IMR-90 (cell line): ENCODE data around the gene UNC13A. TPM values are rescaled to one million over a fixed set of nuclear protein-coding genes. Genes with fewer than 3 reads are reported as not detected.

Source experiments
- ATAC-seq: fragments of 200-7000 bp; cut with Tn5 transposase; 2 replicates; pipeline ENCODE4 v1.9.1; 2020; ENCODE audit warnings: low read depth, mild to moderate bottlenecking, moderate library complexity
- BruUV-seq: library from RNA; stranded (reverse); fragments of 400-500 nt; replicated peaks from 2 replicates; lab custom pipeline; 2021; lab: Mats Ljungman, UMichigan
- CTCF ChIA-PET: fragments of 300-600 bp; formaldehyde crosslinking; extraction: SDS; loops from one replicate; lab custom pipeline; 2021; ENCODE audit warnings: antibody characterized with exemption; lab: Yijun Ruan, JAX
- POLR2A ChIA-PET: fragments of 300-600 bp; sonication (Branson Sonifier 250); formaldehyde crosslinking; loops from one replicate; lab custom pipeline; 2022; ENCODE audit warnings: antibody characterized with exemption; ENCODE audit not compliant: unreplicated experiment; lab: Charles Lee
- DNase-seq: peaks from one replicate; pipeline ENCODE4 v3.0.0; 2013
- H2AFZ ChIP-seq: replicated peaks from 2 replicates; pipeline ENCODE3; 2013; ENCODE audit warnings: low read length, mild to moderate bottlenecking; ENCODE audit not compliant: poor library complexity
- H2AK5ac ChIP-seq: 2 replicates; pipeline ENCODE4 v1.6.1; 2013; ENCODE audit warnings: low read depth, low read length, inconsistent platforms
- H2AK9ac ChIP-seq: replicated peaks from 2 replicates; pipeline ENCODE3; 2013; ENCODE audit warnings: mild to moderate bottlenecking, low read depth, low read length, moderate library complexity; ENCODE audit not compliant: poor library complexity
- H2BK120ac ChIP-seq: 2 replicates; pipeline ENCODE4 v1.6.1; 2013; ENCODE audit warnings: low read depth, low read length, inconsistent platforms
- H2BK15ac ChIP-seq: 3 replicates; pipeline ENCODE4 v1.6.1; 2013; ENCODE audit warnings: low read depth, low read length, inconsistent platforms
- H2BK20ac ChIP-seq: 2 replicates; pipeline ENCODE4 v1.6.1; 2013; ENCODE audit warnings: low read depth, mild to moderate bottlenecking, inconsistent platforms, low read length, moderate library complexity
- H2BK5ac ChIP-seq: 2 replicates; pipeline ENCODE4 v1.6.1; 2013; ENCODE audit warnings: mild to moderate bottlenecking, low read depth, low read length, inconsistent platforms; ENCODE audit not compliant: poor library complexity, severe bottlenecking
- H3K14ac ChIP-seq: replicated peaks from 2 replicates; pipeline ENCODE4 v1.6.1; 2013; ENCODE audit warnings: low read depth, low read length, inconsistent platforms
- H3K18ac ChIP-seq: 2 replicates; pipeline ENCODE4 v1.6.1; 2013; ENCODE audit warnings: low read depth, low read length, control low read depth
- H3K23ac ChIP-seq: 2 replicates; pipeline ENCODE4 v1.6.1; 2013; ENCODE audit warnings: low read depth, low read length, inconsistent platforms
- H3K27ac ChIP-seq: 2 replicates; pipeline ENCODE4 v1.5.1; 2013; ENCODE audit warnings: mild to moderate bottlenecking, control low read depth, low read length; ENCODE audit not compliant: insufficient read depth
- H3K27me3 ChIP-seq: 2 replicates; pipeline ENCODE4 v1.6.1; 2013; ENCODE audit warnings: low read length; ENCODE audit not compliant: control insufficient read depth, insufficient read depth
- H3K36me3 ChIP-seq: 2 replicates; pipeline ENCODE4 v1.6.1; 2013; ENCODE audit warnings: low read length, mixed read lengths; ENCODE audit not compliant: control insufficient read depth, insufficient read depth
- H3K4ac ChIP-seq: 2 replicates; pipeline ENCODE4 v1.6.1; 2013; ENCODE audit warnings: low read depth, low read length, inconsistent platforms
- H3K4me1 ChIP-seq: 2 replicates; pipeline ENCODE4 v1.6.1; 2013; ENCODE audit warnings: low read length, mixed read lengths; ENCODE audit not compliant: control insufficient read depth, insufficient read depth
- H3K4me2 ChIP-seq: 2 replicates; pipeline ENCODE4 v1.6.1; 2013; ENCODE audit warnings: low read depth, mild to moderate bottlenecking, control low read depth, low read length, moderate library complexity
- H3K4me3 ChIP-seq: 2 replicates; pipeline ENCODE4 v1.5.1; 2013; ENCODE audit warnings: low read depth, mild to moderate bottlenecking, control low read depth, low read length, moderate library complexity; ENCODE audit not compliant: insufficient read depth
- H3K56ac ChIP-seq: 2 replicates; pipeline ENCODE4 v1.6.1; 2013; ENCODE audit warnings: low read length, inconsistent platforms; ENCODE audit not compliant: insufficient read depth; ENCODE audit errors: extremely low read depth
- H3K79me1 ChIP-seq, 2 experiments: 2 replicates each; pipeline ENCODE4 v1.6.1; 2013; ENCODE audit warnings: low read length in 2 of 2, inconsistent platforms in 1 of 2, low read depth in 1 of 2
- H3K9ac ChIP-seq: 2 replicates; pipeline ENCODE4 v1.6.1; 2013; ENCODE audit warnings: low read depth, low read length, control low read depth
- H3K9me1 ChIP-seq: 2 replicates; pipeline ENCODE4 v1.6.1; 2013; ENCODE audit warnings: low read length, inconsistent platforms; ENCODE audit not compliant: insufficient read depth
- H3K9me3 ChIP-seq: 2 replicates; pipeline ENCODE4 v1.6.1; 2013; ENCODE audit warnings: low read length; ENCODE audit not compliant: control insufficient read depth, insufficient read depth
- H4K20me1 ChIP-seq: 2 replicates; pipeline ENCODE4 v1.6.1; 2013; ENCODE audit warnings: low read length, inconsistent platforms; ENCODE audit not compliant: insufficient read depth
- H4K5ac ChIP-seq: 2 replicates; pipeline ENCODE4 v1.6.1; 2013; ENCODE audit warnings: mild to moderate bottlenecking, low read depth, low read length, control low read depth
- H4K8ac ChIP-seq, 2 experiments: 2 replicates each; pipeline ENCODE4 v1.6.1; 2013; ENCODE audit warnings: low read depth in 2 of 2, low read length in 2 of 2, control low read depth in 1 of 2, inconsistent platforms in 1 of 2
- H4K91ac ChIP-seq: 2 replicates; pipeline ENCODE4 v1.6.1; 2013; ENCODE audit warnings: low read depth, low read length, inconsistent platforms; ENCODE audit not compliant: insufficient read depth
- BHLHE40 ChIP-seq: fragments of 150-350 bp; IDR thresholded peaks from 2 replicates; pipeline ENCODE4 v1.6.1; 2016; ENCODE audit warnings: mild to moderate bottlenecking, low read depth, low read length
- CEBPB ChIP-seq: IDR thresholded peaks from 2 replicates; pipeline ENCODE4 v1.6.1; 2012; ENCODE audit warnings: low read depth, low read length, improper control_type of control experiment
- CHD1 ChIP-seq: IDR thresholded peaks from 2 replicates; pipeline ENCODE4 v1.6.1; 2012; ENCODE audit warnings: low read depth, low read length, improper control_type of control experiment
- POLR2A ChIP-seq: IDR thresholded peaks from 2 replicates; pipeline ENCODE4 v1.6.1; 2012; ENCODE audit warnings: mild to moderate bottlenecking, low read depth, low read length
- RAD21 ChIP-seq: IDR thresholded peaks from 2 replicates; pipeline ENCODE4 v1.6.1; 2012; ENCODE audit warnings: low read length, improper control_type of control experiment
- RCOR1 ChIP-seq: IDR thresholded peaks from 2 replicates; pipeline ENCODE4 v1.6.1; 2012; ENCODE audit warnings: mild to moderate bottlenecking, low read length, improper control_type of control experiment; ENCODE audit not compliant: insufficient replicate concordance
- WGBS, 2 experiments: methylation state at CpG; one replicate each; pipeline versions ENCODE4 v1.1.5 to v1.1.7; 2013; ENCODE audit warnings: missing lambda C conversion rate in 2 of 2; ENCODE audit not compliant: insufficient read length in 1 of 2; ENCODE audit errors: extremely low coverage in 2 of 2; 5-methylcytosine and 5-hydroxymethylcytosine counted together
- dilution Hi-C: fragments of 300-500 bp; cut with HindIII; formaldehyde crosslinking; loops from one replicate; pipeline ENCODE4 v1.14.3; 2018; ENCODE audit warnings: low sequenced_read_pairs; ENCODE audit not compliant: unreplicated experiment
- in situ Hi-C: fragments of 300-500 bp; cut with MboI; formaldehyde crosslinking; loops from 3 replicates; pipeline ENCODE4 v1.14.3; 2019; ENCODE audit warnings: low sequenced_read_pairs, inconsistent platforms, mixed read lengths
- intact Hi-C: fragments of 100-400 bp; cut with micrococcal nuclease; formaldehyde crosslinking; loops from 2 replicates; pipeline ENCODE4 v1.10.0; 2022
- polyA plus RNA-seq, 3 experiments: library from polyadenylated mRNA; depleted of rRNA; stranded (reverse); fragments of >200 nt; gene quantifications; 2 replicates each; pipeline ENCODE4 v1.2.3, GENCODE V29; 2012; ENCODE audit warnings: low replicate concordance in 1 of 3
- total RNA-seq: library from RNA; depleted of rRNA; stranded (reverse); fragments of >200 nt; gene quantifications from 2 replicates; pipeline ENCODE4 v1.2.3, GENCODE V29; 2012
- TF ChIP-seq, protein P1 (sequence below): fragments of 150-350 bp; IDR thresholded peaks from 2 replicates; pipeline ENCODE4 v1.6.1; 2017; ENCODE audit warnings: mild to moderate bottlenecking, antibody characterized with exemption, low read length, low read depth

Gene UNC13A
- total and polyA plus RNA-seq, 2 of the 4 experiments (the other 2 are of a cell fraction) = 0.18 to 0.22 TPM

DNA sequence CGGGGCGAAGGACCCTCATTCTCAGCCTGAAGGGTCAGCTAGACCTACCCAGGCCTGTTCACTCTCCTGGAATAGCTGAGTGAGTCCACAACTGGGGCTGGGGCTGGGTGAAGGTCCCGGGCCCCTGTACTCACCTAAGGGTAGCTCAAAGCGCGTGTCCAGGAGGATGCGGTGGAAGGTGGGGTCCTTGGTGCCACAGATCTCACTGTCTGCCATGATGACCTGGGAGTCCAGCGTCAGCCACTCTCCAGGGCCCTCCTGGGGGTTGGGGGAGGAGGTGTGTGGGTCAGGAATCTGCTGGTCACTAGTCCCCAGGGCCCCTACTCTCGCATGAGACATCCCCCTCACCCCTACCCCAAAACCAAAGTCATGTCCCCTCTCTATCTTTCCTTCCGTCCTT is 18.7 kb downstream of the UNC13A start:
- WGBS, 2 experiments = 67% methylated on average over 1 of the region's 9 CpGs; no CpG with 5 or more reads in 1 of the 2 experiments
- CTCF ChIA-PET = no interaction called here

More for the DNA sequence above, 18.7 kb downstream of the UNC13A start:
- TF ChIP-seq, protein P1, sequence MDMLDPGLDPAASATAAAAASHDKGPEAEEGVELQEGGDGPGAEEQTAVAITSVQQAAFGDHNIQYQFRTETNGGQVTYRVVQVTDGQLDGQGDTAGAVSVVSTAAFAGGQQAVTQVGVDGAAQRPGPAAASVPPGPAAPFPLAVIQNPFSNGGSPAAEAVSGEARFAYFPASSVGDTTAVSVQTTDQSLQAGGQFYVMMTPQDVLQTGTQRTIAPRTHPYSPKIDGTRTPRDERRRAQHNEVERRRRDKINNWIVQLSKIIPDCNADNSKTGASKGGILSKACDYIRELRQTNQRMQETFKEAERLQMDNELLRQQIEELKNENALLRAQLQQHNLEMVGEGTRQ = no peak
- TF ChIP-seq CEBPB (no peak), POLR2A (no peak), RAD21 (no peak), BHLHE40 (no peak), RCOR1 (no peak), CHD1 (no peak)
- Histone ChIP-seq H3K4me3 (no peak overlapping the region), H3K23ac (no peak overlapping the region), H3K9me1 (no peaks in the 10 kb centered on the region), H3K56ac (no peak overlapping the region), H3K14ac (no peak overlapping the region), H3K4me2 (no peak overlapping the region), H3K36me3 (no peaks in the 10 kb centered on the region), H4K20me1 (no peaks in the 10 kb centered on the region), H3K27ac (no peak overlapping the region), H3K4ac (no peak overlapping the region), H4K91ac (no peak overlapping the region), H2BK15ac (no peak overlapping the region), H2AFZ (no peak overlapping the region), H2BK5ac (no peak overlapping the region), H2AK9ac (no peak overlapping the region), H2BK20ac (no peak overlapping the region), H3K9me3 (peaks cover 11% of the 10 kb centered on the region), H3K4me1 (no peaks in the 10 kb centered on the region), H2BK120ac (no peak overlapping the region), H2AK5ac (no peak overlapping the region), H4K5ac (no peak overlapping the region), H3K79me1 (no peaks in the 10 kb centered on the region), H4K8ac (no peak overlapping the region), H3K9ac (no peak overlapping the region), H3K27me3 (peaks cover 9% of the 10 kb centered on the region), H3K18ac (no peak overlapping the region)
- in situ Hi-C loops = no loop called here
- dilution Hi-C loops = no loop called here
- ATAC-seq = no peak
- POLR2A ChIA-PET = no interaction called here
- no TSS peak for BruUV-seq
- no peak for DNase-seq
- intact Hi-C loops = no loop called here
